GM06990 (cell line): ENCODE results near the gene ERBB4.

Source experiments
- DNase-seq: peaks from one replicate; pipeline ENCODE4 v3.0.0-alpha.2; 2011; ENCODE audit not compliant: insufficient read length; ENCODE audit errors: extremely low read depth
- H3K27me3 ChIP-seq: replicated peaks from 2 replicates; pipeline ENCODE4 v1.6.0; 2011; ENCODE audit warnings: low read length; ENCODE audit not compliant: control insufficient read depth, insufficient read depth
- H3K36me3 ChIP-seq: 2 replicates; pipeline ENCODE4 v1.5.1; 2011; ENCODE audit warnings: low read length; ENCODE audit not compliant: control insufficient read depth, insufficient read depth
- H3K4me3 ChIP-seq: replicated peaks from 2 replicates; pipeline ENCODE4 v1.5.1; 2011; ENCODE audit warnings: low read depth, mild to moderate bottlenecking, control low read depth, low read length
- TF ChIP-seq, protein P1 (sequence below): IDR thresholded peaks from 2 replicates; pipeline ENCODE4 v1.5.1; 2011; ENCODE audit warnings: low read length, control low read depth, mild to moderate bottlenecking, inconsistent platforms; ENCODE audit not compliant: insufficient read depth, poor library complexity, severe bottlenecking

The ERBB4 gene

DNA sequence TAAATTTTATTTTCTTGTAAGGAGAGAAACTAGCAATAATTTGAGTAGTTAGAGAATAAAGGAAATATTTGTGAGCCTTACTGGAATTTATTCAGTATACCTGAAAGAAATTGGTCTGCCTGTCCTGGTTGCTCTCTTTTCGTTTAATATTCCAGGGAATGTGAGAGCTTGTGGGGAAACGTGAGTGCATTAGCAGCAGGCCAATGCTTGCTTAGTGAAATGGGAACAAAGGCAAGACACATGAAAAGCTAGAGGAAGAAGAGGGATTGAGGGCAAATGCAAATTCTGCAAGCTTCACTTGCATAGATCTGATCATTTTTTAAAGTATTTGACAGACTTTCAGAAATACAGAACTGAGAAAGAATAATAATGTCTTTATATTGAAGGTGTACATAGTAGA, 111.0 kb downstream of the ERBB4 start:
- TF ChIP-seq, protein P1, sequence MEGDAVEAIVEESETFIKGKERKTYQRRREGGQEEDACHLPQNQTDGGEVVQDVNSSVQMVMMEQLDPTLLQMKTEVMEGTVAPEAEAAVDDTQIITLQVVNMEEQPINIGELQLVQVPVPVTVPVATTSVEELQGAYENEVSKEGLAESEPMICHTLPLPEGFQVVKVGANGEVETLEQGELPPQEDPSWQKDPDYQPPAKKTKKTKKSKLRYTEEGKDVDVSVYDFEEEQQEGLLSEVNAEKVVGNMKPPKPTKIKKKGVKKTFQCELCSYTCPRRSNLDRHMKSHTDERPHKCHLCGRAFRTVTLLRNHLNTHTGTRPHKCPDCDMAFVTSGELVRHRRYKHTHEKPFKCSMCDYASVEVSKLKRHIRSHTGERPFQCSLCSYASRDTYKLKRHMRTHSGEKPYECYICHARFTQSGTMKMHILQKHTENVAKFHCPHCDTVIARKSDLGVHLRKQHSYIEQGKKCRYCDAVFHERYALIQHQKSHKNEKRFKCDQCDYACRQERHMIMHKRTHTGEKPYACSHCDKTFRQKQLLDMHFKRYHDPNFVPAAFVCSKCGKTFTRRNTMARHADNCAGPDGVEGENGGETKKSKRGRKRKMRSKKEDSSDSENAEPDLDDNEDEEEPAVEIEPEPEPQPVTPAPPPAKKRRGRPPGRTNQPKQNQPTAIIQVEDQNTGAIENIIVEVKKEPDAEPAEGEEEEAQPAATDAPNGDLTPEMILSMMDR = no peak
- no peak overlapping the region for H3K4me3 ChIP-seq

DNA sequence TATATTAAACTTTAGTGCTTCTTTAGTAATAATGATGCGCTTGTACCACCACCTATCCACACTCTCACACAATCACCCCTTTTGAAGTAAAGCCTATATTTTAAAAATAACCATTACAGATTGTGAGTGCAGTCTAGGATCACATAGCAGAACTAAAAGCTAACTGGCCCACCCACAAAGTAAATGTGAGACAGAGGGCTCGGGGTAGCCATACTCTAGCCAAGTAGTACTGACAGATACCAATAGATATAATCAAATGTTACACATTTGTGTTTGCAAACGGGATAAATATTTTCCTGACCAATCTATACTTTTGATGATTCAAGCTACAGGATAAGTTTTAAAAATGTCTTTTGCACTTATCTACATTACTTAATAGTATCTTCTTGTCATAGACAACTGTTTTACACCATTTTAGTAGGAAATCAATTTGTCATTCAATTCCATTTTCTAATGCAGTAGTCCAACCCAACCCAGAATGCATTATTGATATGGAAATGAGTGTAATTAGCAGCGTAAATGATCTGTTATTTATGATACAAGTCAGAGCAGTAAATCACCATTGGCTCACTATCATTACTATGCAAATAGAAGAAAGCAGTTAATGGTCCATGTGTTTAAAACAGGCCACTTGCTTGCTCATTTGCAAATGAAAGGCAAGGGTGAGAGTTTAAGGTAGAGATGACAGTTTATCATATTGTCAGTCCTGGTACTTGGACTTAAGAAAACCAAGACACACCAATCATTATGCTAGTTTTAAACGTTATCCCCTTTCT, 111.8 kb downstream of the ERBB4 start:
- no peak overlapping the region for H3K4me3 ChIP-seq
- no peaks in the 10 kb centered on the region for H3K36me3 ChIP-seq
- TF ChIP-seq, protein P1 = no peak
- DNase-seq = no peak
- no peaks in the 10 kb centered on the region for H3K27me3 ChIP-seq

More for the DNA sequence above, 111.0 kb downstream of the ERBB4 start:
- H3K27me3 ChIP-seq = no peaks in the 10 kb centered on the region
- DNase-seq = no peak
- no peaks in the 10 kb centered on the region for H3K36me3 ChIP-seq

DNA sequence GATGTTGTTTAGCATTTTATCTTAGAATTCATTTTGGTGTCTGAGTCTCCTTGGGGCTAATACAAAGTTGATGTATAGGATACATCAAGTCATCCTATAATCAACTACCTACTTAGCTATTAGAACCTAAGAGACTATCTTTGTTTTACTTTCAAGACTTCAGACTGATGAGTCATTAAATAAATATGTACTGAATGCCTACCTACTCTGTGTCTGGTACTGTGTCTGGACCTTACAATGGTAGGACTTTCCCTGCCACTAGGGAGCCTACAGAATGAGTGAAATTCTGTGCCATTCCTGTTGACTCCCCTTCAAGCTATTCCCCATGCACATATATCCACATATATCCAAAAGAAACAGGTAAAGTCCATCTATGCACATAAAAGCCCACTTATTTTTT, 114.5 kb downstream of the ERBB4 start:
- H3K27me3 ChIP-seq = no peaks in the 10 kb centered on the region
- DNase-seq = no peak
- no peaks in the 10 kb centered on the region for H3K36me3 ChIP-seq
- TF ChIP-seq, protein P1 = no peak
- H3K4me3 ChIP-seq = no peak overlapping the region

DNA sequence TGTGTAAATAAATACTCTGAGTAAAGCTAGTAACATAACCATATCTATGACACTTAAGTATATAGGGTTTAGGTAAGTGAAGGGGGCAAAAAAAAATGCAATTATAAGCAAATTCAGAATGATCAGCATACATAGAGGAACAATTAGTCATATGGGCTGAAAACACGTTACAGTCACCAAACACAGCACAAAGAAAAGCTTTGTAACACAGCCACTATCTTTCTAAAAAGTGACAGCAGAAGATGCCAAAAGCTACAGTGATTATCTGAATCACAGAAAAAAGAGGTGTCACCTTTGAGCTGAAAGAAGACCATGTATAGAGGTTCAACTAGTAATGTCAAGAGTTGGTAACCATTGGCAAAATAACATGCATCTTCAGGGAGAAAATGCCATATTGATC, 115.5 kb downstream of the ERBB4 start:
- TF ChIP-seq, protein P1 = no peak
- H3K36me3 ChIP-seq = no peaks in the 10 kb centered on the region
- H3K27me3 ChIP-seq = no peaks in the 10 kb centered on the region
- no peak overlapping the region for H3K4me3 ChIP-seq
- no peak for DNase-seq

DNA sequence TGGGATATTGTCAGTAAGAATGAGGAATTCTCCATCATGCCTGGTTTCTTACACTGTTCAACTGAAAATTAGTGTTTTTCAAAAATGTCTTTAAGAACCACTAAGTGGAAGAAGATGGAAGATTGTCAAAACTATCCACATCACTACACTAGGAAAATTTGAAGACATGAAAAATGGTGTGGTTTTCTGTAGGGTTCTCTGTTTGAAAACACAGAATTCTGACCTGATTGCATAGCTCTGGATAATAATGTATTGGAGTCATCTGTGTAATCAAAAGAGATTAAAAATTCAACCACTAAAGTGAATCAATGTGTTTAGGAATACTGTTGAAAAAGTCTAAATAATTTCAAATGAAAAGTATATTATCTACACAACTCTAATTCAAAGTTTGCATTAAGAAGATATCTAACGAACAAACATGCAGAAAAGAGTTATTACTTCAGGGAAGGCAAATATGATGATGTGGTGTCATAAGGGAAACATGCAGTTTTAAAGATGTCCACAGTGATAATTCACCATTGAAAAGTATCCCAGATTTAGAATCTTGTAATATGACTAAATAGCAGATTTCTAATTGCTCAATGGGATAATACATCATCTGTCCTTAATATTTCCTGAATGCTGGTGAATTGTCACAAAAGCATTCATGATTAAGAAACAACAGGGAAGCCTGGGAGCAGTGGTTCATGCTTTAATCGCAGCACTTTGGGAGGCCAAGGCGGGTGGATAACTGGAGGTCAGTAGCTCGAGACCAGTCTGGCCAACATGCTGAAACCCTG, 116.9 kb downstream of the ERBB4 start:
- TF ChIP-seq, protein P1 = no peak
- H3K4me3 ChIP-seq = no peak overlapping the region

More for the DNA sequence above, 116.9 kb downstream of the ERBB4 start:
- H3K27me3 ChIP-seq = no peaks in the 10 kb centered on the region
- H3K36me3 ChIP-seq = no peaks in the 10 kb centered on the region
- no peak for DNase-seq
